GM23338 (cell line): ENCODE results near the gene CMTM5. TPM values are rescaled to one million over a fixed set of nuclear protein-coding genes. Genes with fewer than 3 reads are reported as not detected.
"Not testable (repeated sequence)": the region's sequence is repeated elsewhere in the genome, so short reads cannot be mapped to it uniquely, and the experiment has no call there.

Experiments
- ATAC-seq: fragments of 200-7000 bp; cut with Tn5 transposase; 3 replicates; pipeline ENCODE4 v1.9.1; 2020
- DNase-seq: peaks from one replicate; pipeline ENCODE4 v3.0.0-alpha.2; 2015; ENCODE audit warnings: low spot score
- H2AFZ ChIP-seq: fragments of 200-600 bp; sonication (generic); 2 replicates; pipeline ENCODE4 v1.8.0; 2016; ENCODE audit warnings: antibody characterized with exemption, mild to moderate bottlenecking, moderate library complexity
- H3F3A ChIP-seq: fragments of 200-600 bp; sonication (generic); replicated peaks from 2 replicates; pipeline ENCODE4 v1.8.0; 2017; ENCODE audit warnings: antibody characterized with exemption, mixed run types, low read depth
- H3K27ac ChIP-seq: fragments of 200-600 bp; sonication (generic); 2 replicates; pipeline ENCODE4 v1.6.1; 2016; ENCODE audit warnings: low read depth
- H3K27me3 ChIP-seq: fragments of 200-600 bp; sonication (generic); 2 replicates; pipeline ENCODE4 v1.8.0; 2016; ENCODE audit warnings: mild to moderate bottlenecking, mixed run types, moderate library complexity; ENCODE audit not compliant: insufficient read depth
- H3K36me3 ChIP-seq: fragments of 200-600 bp; sonication (generic); 2 replicates; pipeline ENCODE4 v1.8.0; 2016; ENCODE audit warnings: mild to moderate bottlenecking; ENCODE audit not compliant: insufficient read depth
- H3K4me1 ChIP-seq: fragments of 200-600 bp; sonication (generic); 2 replicates; pipeline ENCODE4 v1.8.0; 2016; ENCODE audit warnings: mild to moderate bottlenecking, moderate library complexity; ENCODE audit not compliant: insufficient read depth
- H3K4me2 ChIP-seq: fragments of 200-600 bp; sonication (generic); 2 replicates; pipeline ENCODE4 v1.7.1; 2017; ENCODE audit warnings: mixed run types
- H3K4me3 ChIP-seq: fragments of 200-600 bp; sonication (generic); 2 replicates; pipeline ENCODE4 v1.6.1; 2016; ENCODE audit warnings: mixed run types
- H3K79me2 ChIP-seq: fragments of 200-600 bp; sonication (generic); replicated peaks from 2 replicates; pipeline ENCODE4 v1.8.0; 2017; ENCODE audit warnings: mild to moderate bottlenecking; ENCODE audit not compliant: insufficient read depth
- H3K9me2 ChIP-seq: fragments of 200-600 bp; sonication (generic); 2 replicates; pipeline ENCODE4 v1.8.0; 2017; ENCODE audit not compliant: insufficient read depth
- H4K20me1 ChIP-seq: fragments of 200-600 bp; sonication (generic); replicated peaks from 2 replicates; pipeline ENCODE4 v1.8.0; 2017; ENCODE audit warnings: mild to moderate bottlenecking; ENCODE audit not compliant: insufficient read depth
- H3K27ac Mint-ChIP-seq: 2 replicates; pipeline ENCODE4 v1.8.0; 2020; ENCODE audit warnings: inconsistent platforms, mild to moderate bottlenecking, moderate library complexity, mixed read lengths
- H3K27me3 Mint-ChIP-seq: 3 replicates; pipeline ENCODE4 v1.8.0; 2022; ENCODE audit warnings: low read depth, mild to moderate bottlenecking, moderate library complexity, mixed read lengths, inconsistent platforms; ENCODE audit not compliant: insufficient read depth, poor library complexity
- H3K36me3 Mint-ChIP-seq: 3 replicates; pipeline ENCODE4 v1.8.0; 2021; ENCODE audit warnings: low read depth, mild to moderate bottlenecking, inconsistent platforms, moderate library complexity, mixed read lengths
- H3K4me1 Mint-ChIP-seq: 3 replicates; pipeline ENCODE4 v1.8.0; 2020; ENCODE audit warnings: mild to moderate bottlenecking, inconsistent platforms, mixed read lengths
- H3K4me3 Mint-ChIP-seq: 3 replicates; pipeline ENCODE4 v1.8.0; 2021; ENCODE audit warnings: moderate library complexity, mild to moderate bottlenecking, inconsistent platforms, mixed read lengths
- H3K9me3 Mint-ChIP-seq: 3 replicates; pipeline ENCODE4 v1.8.0; 2020; ENCODE audit warnings: moderate library complexity, mild to moderate bottlenecking, inconsistent platforms, mixed read lengths
- CREB1 ChIP-seq: fragments of 250-450 bp; sonication (Bioruptor Pico); IDR thresholded peaks from 2 replicates; pipeline ENCODE4 v1.5.0; 2020; ENCODE audit warnings: low read depth, mild to moderate bottlenecking, moderate library complexity
- EZH2phosphoT487 ChIP-seq: fragments of 200-600 bp; sonication (generic); IDR thresholded peaks from one replicate; pipeline ENCODE4 v1.8.1; 2018; ENCODE audit warnings: antibody characterized with exemption; ENCODE audit not compliant: unreplicated experiment
- JUNB ChIP-seq: IDR thresholded peaks from one replicate; pipeline ENCODE4 v1.6.1; 2016; ENCODE audit warnings: antibody characterized with exemption; ENCODE audit not compliant: unreplicated experiment
- NANOG ChIP-seq: IDR thresholded peaks from 2 replicates; pipeline ENCODE4 v1.6.1; 2016; ENCODE audit warnings: antibody characterized with exemption, borderline replicate concordance
- POLR2AphosphoS5 ChIP-seq: IDR thresholded peaks from 2 replicates; pipeline ENCODE4 v1.6.1; 2016; ENCODE audit warnings: antibody characterized with exemption, low read depth
- STAT1 ChIP-seq: IDR thresholded peaks from one replicate; pipeline ENCODE4 v1.6.1; 2016; ENCODE audit warnings: antibody characterized with exemption; ENCODE audit not compliant: unreplicated experiment
- polyA plus RNA-seq: library from polyadenylated mRNA; unstranded; fragments of >200 nt; fragmentation: Nextera tagmentation; extraction: Ambion mirVana; gene quantifications from 2 replicates; pipeline ENCODE4 v1.2.1, GENCODE V29; 2016
- total RNA-seq: library from RNA; depleted of rRNA; stranded (reverse); fragments of >200 nt; shearing (Covaris generic); gene quantifications from 2 replicates; pipeline ENCODE4 v1.2.3, GENCODE V29; 2014
- TF ChIP-seq, protein P1 (sequence below): IDR thresholded peaks from one replicate; pipeline ENCODE4 v1.6.1; 2018; ENCODE audit warnings: antibody characterized with exemption; ENCODE audit not compliant: unreplicated experiment
- TF ChIP-seq, protein P2 (sequence below), 2 experiments: fragments of 200-600 bp in 1 of 2; sonication (generic) in 1 of 2; conservative IDR thresholded peaks; 2 replicates each; pipeline versions ENCODE4 v1.5.1 to v1.6.1; 2016 to 2017; ENCODE audit warnings: antibody characterized with exemption in 2 of 2, low read depth in 2 of 2, mild to moderate bottlenecking in 2 of 2, moderate library complexity in 1 of 2

CMTM5 gene
- total and polyA plus RNA-seq, 2 experiments from 2014 or later = 0.24 TPM; not detected in 1

DNA sequence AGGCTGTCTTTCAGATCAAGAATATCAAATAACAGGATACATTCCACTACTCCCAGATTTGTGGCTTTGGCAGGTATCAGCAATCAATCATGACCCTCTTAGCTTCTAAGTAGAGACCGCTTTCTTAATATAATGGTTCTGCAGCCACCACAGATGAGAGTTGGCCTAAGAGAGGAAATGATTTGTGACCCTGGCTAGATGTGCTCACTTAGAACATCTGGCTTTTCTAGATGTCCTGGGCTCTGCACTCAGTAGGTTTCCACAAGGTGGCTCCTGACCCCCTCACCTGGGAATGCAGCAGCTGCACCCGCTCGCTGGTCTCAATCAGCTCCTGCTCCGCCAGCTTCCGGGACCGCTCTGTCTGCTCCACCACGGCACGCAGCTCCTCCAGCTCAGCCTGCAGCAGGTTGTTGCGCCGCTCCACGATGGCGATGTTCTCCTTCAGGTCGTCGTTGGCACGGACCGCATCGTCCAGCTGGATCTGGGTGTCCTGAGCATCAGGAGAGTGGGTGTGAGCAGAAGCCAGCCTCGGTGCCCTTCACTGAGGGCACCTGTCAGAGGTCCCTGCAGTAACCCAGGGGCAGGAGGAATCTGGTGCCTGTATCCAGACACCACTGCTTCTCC is 8.9 kb downstream of the CMTM5 start:
- H2AFZ ChIP-seq = no peak overlapping the region
- Mint-ChIP-seq H3K4me1 (peaks cover 11% of the 10 kb centered on the region), H3K9me3 (no peaks in the 10 kb centered on the region; the same call in 1 of the 3 replicates), H3K4me3 (no peak overlapping the region), H3K27ac (no peak overlapping the region), H3K27me3 (peaks cover 8% of the 10 kb centered on the region), H3K36me3 (no peaks in the 10 kb centered on the region; the same call in 2 of the 3 replicates)
- no peaks in the 10 kb centered on the region for H4K20me1 ChIP-seq
- H3K4me3 ChIP-seq = no peak overlapping the region
- peaks cover 4% of the 10 kb centered on the region; the same call in 1 of the 2 replicates for H3K9me2 ChIP-seq
- no peaks in the 10 kb centered on the region for H3K79me2 ChIP-seq
- H3K36me3 ChIP-seq = no peaks in the 10 kb centered on the region
- no peak overlapping the region for H3K27ac ChIP-seq
- H3K4me2 ChIP-seq = no peak overlapping the region
- no peaks in the 10 kb centered on the region; the same call in 1 of the 2 replicates for H3K4me1 ChIP-seq
- peak; percentile 65 for ATAC-seq
- no peaks in the 10 kb centered on the region for H3F3A ChIP-seq
- DNase-seq = peak; percentile 18
- no peaks in the 10 kb centered on the region for H3K27me3 ChIP-seq
- TF ChIP-seq, protein P1, sequence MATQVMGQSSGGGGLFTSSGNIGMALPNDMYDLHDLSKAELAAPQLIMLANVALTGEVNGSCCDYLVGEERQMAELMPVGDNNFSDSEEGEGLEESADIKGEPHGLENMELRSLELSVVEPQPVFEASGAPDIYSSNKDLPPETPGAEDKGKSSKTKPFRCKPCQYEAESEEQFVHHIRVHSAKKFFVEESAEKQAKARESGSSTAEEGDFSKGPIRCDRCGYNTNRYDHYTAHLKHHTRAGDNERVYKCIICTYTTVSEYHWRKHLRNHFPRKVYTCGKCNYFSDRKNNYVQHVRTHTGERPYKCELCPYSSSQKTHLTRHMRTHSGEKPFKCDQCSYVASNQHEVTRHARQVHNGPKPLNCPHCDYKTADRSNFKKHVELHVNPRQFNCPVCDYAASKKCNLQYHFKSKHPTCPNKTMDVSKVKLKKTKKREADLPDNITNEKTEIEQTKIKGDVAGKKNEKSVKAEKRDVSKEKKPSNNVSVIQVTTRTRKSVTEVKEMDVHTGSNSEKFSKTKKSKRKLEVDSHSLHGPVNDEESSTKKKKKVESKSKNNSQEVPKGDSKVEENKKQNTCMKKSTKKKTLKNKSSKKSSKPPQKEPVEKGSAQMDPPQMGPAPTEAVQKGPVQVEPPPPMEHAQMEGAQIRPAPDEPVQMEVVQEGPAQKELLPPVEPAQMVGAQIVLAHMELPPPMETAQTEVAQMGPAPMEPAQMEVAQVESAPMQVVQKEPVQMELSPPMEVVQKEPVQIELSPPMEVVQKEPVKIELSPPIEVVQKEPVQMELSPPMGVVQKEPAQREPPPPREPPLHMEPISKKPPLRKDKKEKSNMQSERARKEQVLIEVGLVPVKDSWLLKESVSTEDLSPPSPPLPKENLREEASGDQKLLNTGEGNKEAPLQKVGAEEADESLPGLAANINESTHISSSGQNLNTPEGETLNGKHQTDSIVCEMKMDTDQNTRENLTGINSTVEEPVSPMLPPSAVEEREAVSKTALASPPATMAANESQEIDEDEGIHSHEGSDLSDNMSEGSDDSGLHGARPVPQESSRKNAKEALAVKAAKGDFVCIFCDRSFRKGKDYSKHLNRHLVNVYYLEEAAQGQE = no peak
- TF ChIP-seq, protein P2, sequence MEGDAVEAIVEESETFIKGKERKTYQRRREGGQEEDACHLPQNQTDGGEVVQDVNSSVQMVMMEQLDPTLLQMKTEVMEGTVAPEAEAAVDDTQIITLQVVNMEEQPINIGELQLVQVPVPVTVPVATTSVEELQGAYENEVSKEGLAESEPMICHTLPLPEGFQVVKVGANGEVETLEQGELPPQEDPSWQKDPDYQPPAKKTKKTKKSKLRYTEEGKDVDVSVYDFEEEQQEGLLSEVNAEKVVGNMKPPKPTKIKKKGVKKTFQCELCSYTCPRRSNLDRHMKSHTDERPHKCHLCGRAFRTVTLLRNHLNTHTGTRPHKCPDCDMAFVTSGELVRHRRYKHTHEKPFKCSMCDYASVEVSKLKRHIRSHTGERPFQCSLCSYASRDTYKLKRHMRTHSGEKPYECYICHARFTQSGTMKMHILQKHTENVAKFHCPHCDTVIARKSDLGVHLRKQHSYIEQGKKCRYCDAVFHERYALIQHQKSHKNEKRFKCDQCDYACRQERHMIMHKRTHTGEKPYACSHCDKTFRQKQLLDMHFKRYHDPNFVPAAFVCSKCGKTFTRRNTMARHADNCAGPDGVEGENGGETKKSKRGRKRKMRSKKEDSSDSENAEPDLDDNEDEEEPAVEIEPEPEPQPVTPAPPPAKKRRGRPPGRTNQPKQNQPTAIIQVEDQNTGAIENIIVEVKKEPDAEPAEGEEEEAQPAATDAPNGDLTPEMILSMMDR (conservative IDR thresholded peaks at IDR 0.05; ENCODE audit: low read depth in 2 of 2) = peak in 1 of 2 experiments; percentile 34; a peak in 2 of 4 replicates

DNA sequence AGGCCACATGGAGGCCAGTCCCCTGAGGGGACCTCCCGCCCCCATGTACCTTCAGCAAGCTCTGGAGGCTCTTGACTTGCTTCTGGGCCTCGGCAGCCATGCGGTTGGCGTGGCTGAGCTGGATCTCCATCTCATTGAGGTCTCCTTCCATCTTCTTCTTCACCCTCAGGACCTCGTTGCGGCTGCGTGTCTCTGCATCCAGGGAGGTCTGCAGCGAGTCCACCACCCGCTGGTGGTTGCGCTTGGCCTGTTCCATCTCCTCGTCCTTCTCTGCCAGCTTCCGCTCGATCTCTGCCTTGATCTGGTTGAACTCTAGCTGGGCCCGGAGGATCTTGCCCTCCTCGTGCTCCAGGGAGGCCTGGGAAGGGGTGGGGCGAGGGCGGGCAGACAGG is 9.4 kb downstream of the CMTM5 start:
- ATAC-seq, H3K27me3 ChIP-seq, H3K4me3 Mint-ChIP-seq, H3K9me3 Mint-ChIP-seq, H3F3A ChIP-seq, H3K36me3 ChIP-seq, H3K36me3 Mint-ChIP-seq, H3K4me2 ChIP-seq, H3K9me2 ChIP-seq, H3K27me3 Mint-ChIP-seq, H3K4me3 ChIP-seq, H3K4me1 ChIP-seq, H3K27ac ChIP-seq, DNase-seq, H2AFZ ChIP-seq, H3K27ac Mint-ChIP-seq, H3K4me1 Mint-ChIP-seq, H3K79me2 ChIP-seq, H4K20me1 ChIP-seq: not testable (repeated sequence)

DNA sequence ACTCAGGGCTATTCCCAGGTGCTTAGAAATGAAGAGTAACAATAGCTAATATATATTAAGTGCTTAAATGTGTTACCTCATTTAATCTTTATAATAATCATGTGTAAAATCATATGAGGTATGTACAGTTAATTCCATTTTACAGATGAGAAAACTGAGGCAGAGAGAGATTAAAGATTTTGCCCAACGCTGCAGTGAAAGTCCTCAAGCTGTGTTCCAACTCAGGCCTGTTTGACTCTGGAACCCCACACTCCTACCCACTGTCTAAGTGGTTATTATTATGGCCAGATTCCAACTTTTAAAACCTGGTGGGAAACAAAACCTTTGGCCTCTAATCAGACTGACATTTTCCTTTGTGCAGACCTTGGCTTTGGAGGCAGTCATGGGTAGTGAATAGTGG is 10.2 kb downstream of the CMTM5 start:
- Mint-ChIP-seq H3K27ac (no peak overlapping the region), H3K4me3 (no peak overlapping the region)

More for the DNA sequence above, 10.2 kb downstream of the CMTM5 start:
- TF ChIP-seq STAT1 (no peak), CREB1 (no peak), POLR2AphosphoS5 (no peak), EZH2phosphoT487 (no peak), JUNB (no peak), NANOG (no peak)
- H4K20me1 ChIP-seq = no peaks in the 10 kb centered on the region
- H3K4me2 ChIP-seq = no peak overlapping the region
- H3K36me3 ChIP-seq = no peaks in the 10 kb centered on the region
- Mint-ChIP-seq H3K27me3 (peaks cover 10% of the 10 kb centered on the region), H3K9me3 (no peaks in the 10 kb centered on the region; the same call in 1 of the 3 replicates), H3K4me1 (peaks cover 10% of the 10 kb centered on the region), H3K36me3 (no peaks in the 10 kb centered on the region; the same call in 2 of the 3 replicates)
- no peak for DNase-seq
- H3K27ac ChIP-seq = no peak overlapping the region
- H3K9me2 ChIP-seq = peaks cover 9% of the 10 kb centered on the region; the same call in 1 of the 2 replicates
- no peak overlapping the region for H2AFZ ChIP-seq
- H3K79me2 ChIP-seq = no peaks in the 10 kb centered on the region
- H3K4me1 ChIP-seq = no peaks in the 10 kb centered on the region; the same call in 1 of the 2 replicates
- H3K4me3 ChIP-seq = no peak overlapping the region
- no peaks in the 10 kb centered on the region for H3K27me3 ChIP-seq
- H3F3A ChIP-seq = no peaks in the 10 kb centered on the region
- no peak for ATAC-seq
